Sigmoid colon (tissue), 4 donors: ENCODE measurements around the gene ASCL5.

ENCODE experiments used
- CTCF ChIP-seq, 4 experiments: fragments of 450-650 bp in 3 of 4; fragments of 200-600 bp in 1 of 4; IDR thresholded peaks; one replicate each; pipeline ENCODE4 v1.5.1; 2016 to 2019; ENCODE audit warnings: antibody characterized with exemption in 4 of 4, mild to moderate bottlenecking in 3 of 4, moderate library complexity in 2 of 4
- EP300 ChIP-seq, 4 donors: sonication (generic); formaldehyde crosslinking; IDR thresholded peaks; one replicate each; pipeline ENCODE4 v1.6.1; 2017; ENCODE audit warnings: antibody characterized with exemption in 4 of 4
- POLR2A ChIP-seq, 2 donors: fragments of 450-650 bp; IDR thresholded peaks; one replicate each; pipeline ENCODE4 v1.6.1; 2016; ENCODE audit warnings: antibody characterized with exemption in 2 of 2, mild to moderate bottlenecking in 2 of 2, moderate library complexity in 2 of 2
- POLR2AphosphoS5 ChIP-seq, 4 donors: sonication (generic); formaldehyde crosslinking; IDR thresholded peaks; one replicate each; pipeline ENCODE4 v1.6.1; 2017; ENCODE audit warnings: antibody characterized with exemption in 4 of 4

- no peak for TF ChIP-seq CTCF (IDR thresholded peaks at IDR 0.05)
- no peak for TF ChIP-seq EP300 (IDR thresholded peaks at IDR 0.05)
- no peak for TF ChIP-seq POLR2AphosphoS5 (IDR thresholded peaks at IDR 0.05)
- no peak for TF ChIP-seq POLR2A (IDR thresholded peaks at IDR 0.05)
Observed at GRCh38 chr1:201088901-201089525, 38.0 kb downstream of the ASCL5 start.
